Glutamatergic neuron (in vitro differentiated cells): ENCODE measurements around the gene FAM83D. TPM values are rescaled to one million over a fixed set of nuclear protein-coding genes. Genes with fewer than 3 reads are reported as not detected.

Experiments used
- DNase-seq: peaks from one replicate; pipeline ENCODE4 v3.0.0; 2022
- H3K27ac Mint-ChIP-seq: one replicate; pipeline ENCODE4 v1.8.0; 2020; ENCODE audit warnings: mild to moderate bottlenecking, mixed read lengths, inconsistent platforms; ENCODE audit not compliant: unreplicated experiment
- H3K27me3 Mint-ChIP-seq: one replicate; pipeline ENCODE4 v1.8.0; 2020; ENCODE audit warnings: mild to moderate bottlenecking, moderate library complexity, mixed read lengths, inconsistent platforms; ENCODE audit not compliant: unreplicated experiment
- H3K36me3 Mint-ChIP-seq: one replicate; pipeline ENCODE4 v1.8.0; 2020; ENCODE audit warnings: mild to moderate bottlenecking, mixed read lengths, inconsistent platforms; ENCODE audit not compliant: unreplicated experiment
- H3K4me1 Mint-ChIP-seq: one replicate; pipeline ENCODE4 v1.8.0; 2020; ENCODE audit warnings: mild to moderate bottlenecking, low read depth, mixed read lengths, inconsistent platforms; ENCODE audit not compliant: unreplicated experiment
- H3K4me3 Mint-ChIP-seq: one replicate; pipeline ENCODE4 v1.8.0; 2020; ENCODE audit warnings: mild to moderate bottlenecking, mixed read lengths, inconsistent platforms; ENCODE audit not compliant: unreplicated experiment
- H3K9me3 Mint-ChIP-seq: one replicate; pipeline ENCODE4 v1.8.0; 2020; ENCODE audit warnings: mild to moderate bottlenecking, moderate library complexity, mixed read lengths, inconsistent platforms; ENCODE audit not compliant: unreplicated experiment
- CTCF ChIP-seq: fragments of 200-600 bp; sonication (generic); IDR thresholded peaks from one replicate; pipeline ENCODE4 v1.5.0; 2021; ENCODE audit not compliant: partially characterized antibody, unreplicated experiment
- total RNA-seq: library from RNA; stranded (reverse); fragmentation: NEBNext Ultra II Directional; extraction: Animal tissue kit (Norgen Biotek cat#: 25700); gene quantifications from one replicate; pipeline ENCODE4 v1.2.1, GENCODE V29; 2021; ENCODE audit not compliant: unreplicated experiment

Gene FAM83D
- total RNA-seq, 1 donor from 2014 or later, result 4.9 TPM

GRCh38 chr20:38969708-38970107 lies 43.5 kb downstream of the FAM83D start:
- Mint-ChIP-seq H3K4me3 (no peak overlapping the region), H3K27ac (no peak overlapping the region), H3K9me3 (no peaks in the 10 kb centered on the region), H3K4me1 (no peaks in the 10 kb centered on the region), H3K36me3 (no peaks in the 10 kb centered on the region), H3K27me3 (no peaks in the 10 kb centered on the region)
- no peak for TF ChIP-seq CTCF
- DNase-seq, result no peak

- Mint-ChIP-seq H3K4me3 (no peak overlapping the region), H3K9me3 (no peaks in the 10 kb centered on the region), H3K27me3 (no peaks in the 10 kb centered on the region), H3K4me1 (no peaks in the 10 kb centered on the region), H3K27ac (no peak overlapping the region), H3K36me3 (no peaks in the 10 kb centered on the region)
- TF ChIP-seq CTCF, result no peak
- no peak for DNase-seq
Measured at GRCh38 chr20:38970302-38970701, 44.1 kb downstream of the FAM83D start.

GRCh38 chr20:38973107-38973506 lies 46.9 kb downstream of the FAM83D start:
- H3K27ac Mint-ChIP-seq, result no peak overlapping the region
- no peaks in the 10 kb centered on the region for H3K27me3 Mint-ChIP-seq
- TF ChIP-seq CTCF, result no peak
- no peaks in the 10 kb centered on the region for H3K9me3 Mint-ChIP-seq
- no peaks in the 10 kb centered on the region for H3K36me3 Mint-ChIP-seq
- no peak for DNase-seq
- H3K4me3 Mint-ChIP-seq, result no peak overlapping the region
- H3K4me1 Mint-ChIP-seq, result no peaks in the 10 kb centered on the region

- no peaks in the 10 kb centered on the region for H3K9me3 Mint-ChIP-seq
Measured at GRCh38 chr20:38973645-38974044, 47.4 kb downstream of the FAM83D start.

GRCh38 chr20:38975539-38976120 lies 49.4 kb downstream of the FAM83D start:
- Mint-ChIP-seq H3K27me3 (no peaks in the 10 kb centered on the region), H3K4me1 (no peaks in the 10 kb centered on the region), H3K36me3 (no peaks in the 10 kb centered on the region), H3K4me3 (no peak overlapping the region), H3K27ac (no peak overlapping the region), H3K9me3 (no peaks in the 10 kb centered on the region)
- TF ChIP-seq CTCF, result no peak
- no peak for DNase-seq

More at GRCh38 chr20:38973645-38974044, 47.4 kb downstream of the FAM83D start:
- no peak for DNase-seq
- TF ChIP-seq CTCF, result no peak
- H3K27ac Mint-ChIP-seq, result no peak overlapping the region
- H3K4me1 Mint-ChIP-seq, result no peaks in the 10 kb centered on the region
- no peak overlapping the region for H3K4me3 Mint-ChIP-seq
- no peaks in the 10 kb centered on the region for H3K27me3 Mint-ChIP-seq
- H3K36me3 Mint-ChIP-seq, result no peaks in the 10 kb centered on the region
